Testis (tissue), 2 donors: ENCODE measurements around the gene EMX2.

ENCODE experiments used
- CTCF ChIP-seq, 3 experiments: fragments of 450-650 bp in 2 of 3; fragments of 200-600 bp in 1 of 3; sonication (generic) in 1 of 3; IDR thresholded peaks; one replicate each; pipeline ENCODE4 v1.5.1; 2016 to 2019; ENCODE audit warnings: antibody characterized with exemption in 3 of 3, mild to moderate bottlenecking in 2 of 3, moderate library complexity in 1 of 3
- POLR2A ChIP-seq: fragments of 450-650 bp; IDR thresholded peaks from one replicate; pipeline ENCODE4 v1.6.1; 2017; ENCODE audit warnings: antibody characterized with exemption, mild to moderate bottlenecking, moderate library complexity

GRCh38 chr10:117559712-117560111 lies 17.2 kb downstream of the EMX2 start:
- TF ChIP-seq CTCF (IDR thresholded peaks at IDR 0.05): no peak
- no peak for TF ChIP-seq POLR2A
